ENCODE results near the gene CD300A.
"Not testable (repeated sequence)": the region's sequence is repeated elsewhere in the genome, so short reads cannot be mapped to it uniquely, and the experiment has no call there.

CD300A gene

GRCh38 chr17:74518413-74518981 lies 52.1 kb downstream of the CD300A start:
- DNase-seq (ENCODE audit: low read depth, low spot score) = not testable (repeated sequence)

- no peak for DNase-seq (ENCODE audit: low read depth, low spot score)
Measured at GRCh38 chr17:74520016-74520434, 53.6 kb downstream of the CD300A start.

- DNase-seq (ENCODE audit: low read depth, low spot score) = no peak
Measured at GRCh38 chr17:74520790-74521480, 54.5 kb downstream of the CD300A start.

- no peak for DNase-seq (ENCODE audit: low read depth, low spot score)
Measured at GRCh38 chr17:74521701-74522201, 55.3 kb downstream of the CD300A start.

- no peak for DNase-seq (ENCODE audit: low read depth, low spot score)
Measured at GRCh38 chr17:74522381-74523105, 56.1 kb downstream of the CD300A start.

- no peak for DNase-seq (ENCODE audit: low read depth, low spot score)
Measured at GRCh38 chr17:74523308-74523707, 56.9 kb downstream of the CD300A start.

GRCh38 chr17:74524653-74525464 lies 58.4 kb downstream of the CD300A start:
- no peak for DNase-seq (ENCODE audit: low read depth, low spot score)

GRCh38 chr17:74525465-74525725 lies 59.0 kb downstream of the CD300A start:
- no peak for DNase-seq (ENCODE audit: low read depth, low spot score)

GRCh38 chr17:74525781-74526288 lies 59.4 kb downstream of the CD300A start:
- no peak for DNase-seq (ENCODE audit: low read depth, low spot score)

GRCh38 chr17:74526681-74527080 lies 60.2 kb downstream of the CD300A start:
- no peak for DNase-seq (ENCODE audit: low read depth, low spot score)

GRCh38 chr17:74527081-74527480 lies 60.6 kb downstream of the CD300A start:
- DNase-seq (ENCODE audit: low read depth, low spot score) = no peak

GRCh38 chr17:74527756-74528155 lies 61.3 kb downstream of the CD300A start:
- no peak for DNase-seq (ENCODE audit: low read depth, low spot score)

- DNase-seq (ENCODE audit: low read depth, low spot score) = no peak
Measured at GRCh38 chr17:74528491-74529199, 62.2 kb downstream of the CD300A start.

- DNase-seq (ENCODE audit: low read depth, low spot score) = no peak
Measured at GRCh38 chr17:74529243-74529642, 62.8 kb downstream of the CD300A start.

GRCh38 chr17:74530831-74531150 lies 64.4 kb downstream of the CD300A start:
- DNase-seq (ENCODE audit: low read depth, low spot score) = no peak

- DNase-seq (ENCODE audit: low read depth, low spot score) = no peak
Measured at GRCh38 chr17:74531231-74531761, 64.9 kb downstream of the CD300A start, which contains the start of gene CD300LB. Gene CD300LB (minus strand): TSS chr17:74531475. CDS start chr17:74531350, 125 bp downstream.

GRCh38 chr17:74532115-74532514 lies 65.7 kb downstream of the CD300A start:
- peak; percentile 90 for DNase-seq (ENCODE audit: low read depth, low spot score)
